ENCODE measurements around the gene HBG1.

- no peak for TF ChIP-seq POLR2A (IDR thresholded peaks at IDR 0.05)
- TF ChIP-seq CTCF (IDR thresholded peaks at IDR 0.05 in 4 of 5, conservative IDR thresholded peaks at IDR 0.05 in 1 of 5) = no peak
These were observed 48.8 kb upstream of the HBG1 start for GRCh38 chr11:5298451-5298850.

Measured in gastrocnemius medialis (tissue), 4 donors.